ENCODE results near the gene PODNL1. TPM values are rescaled to one million over a fixed set of nuclear protein-coding genes. Genes with fewer than 3 reads are reported as not detected.

PODNL1 gene
- total and polyA plus RNA-seq, 2 experiments from 2014 or later: 0.24 TPM; not detected in 1

GRCh38 chr19:13981988-13982501, 43.8 kb upstream of the PODNL1 start:
- DNase-seq (ENCODE audit: low spot score) (no peak), ATAC-seq (no peak)
- no peak for TF ChIP-seq ZNF331 (CRISPR knock-in tag; IDR thresholded peaks at IDR 0.05; ENCODE audit: low read depth)
- no peak for TF ChIP-seq ZNF462 (CRISPR knock-in tag; IDR thresholded peaks at IDR 0.05)
- TF ChIP-seq NANOG (IDR thresholded peaks at IDR 0.05; ENCODE audit: borderline replicate concordance): no peak
- no peak for TF ChIP-seq CREB1 (CRISPR knock-in tag; IDR thresholded peaks at IDR 0.05; ENCODE audit: low read depth)
- no peak for TF ChIP-seq EZH2phosphoT487 (IDR thresholded peaks at IDR 0.05; ENCODE audit: unreplicated experiment)
- TF ChIP-seq ZNF114 (CRISPR knock-in tag; IDR thresholded peaks at IDR 0.05): no peak
- no peaks in the 10 kb centered on the region for H3K27me3 ChIP-seq (ENCODE audit: insufficient read depth)
- no peak overlapping the region for H3K4me2 ChIP-seq
- Mint-ChIP-seq H3K27me3 (ENCODE audit: insufficient read depth, low read depth, poor library complexity) (peaks cover 13% of the 10 kb centered on the region), H3K4me1 (peaks cover 34% of the 10 kb centered on the region), H3K4me3 (no peak overlapping the region), H3K36me3 (ENCODE audit: low read depth) (no peaks in the 10 kb centered on the region), H3K27ac (no peak overlapping the region), H3K9me3 (no peaks in the 10 kb centered on the region)
- no peaks in the 10 kb centered on the region for H4K20me1 ChIP-seq (replicated peaks; ENCODE audit: insufficient read depth)
- H3F3A ChIP-seq (replicated peaks; ENCODE audit: low read depth): peaks cover 13% of the 10 kb centered on the region
- H3K27ac ChIP-seq (ENCODE audit: low read depth): no peak overlapping the region
- H3K79me2 ChIP-seq (replicated peaks; ENCODE audit: insufficient read depth): no peaks in the 10 kb centered on the region
- H3K4me1 ChIP-seq (ENCODE audit: insufficient read depth): peaks cover 43% of the 10 kb centered on the region
- no peaks in the 10 kb centered on the region for H3K36me3 ChIP-seq (ENCODE audit: insufficient read depth)
- no peak overlapping the region for H3K4me3 ChIP-seq
- H3K9me2 ChIP-seq (ENCODE audit: insufficient read depth): no peaks in the 10 kb centered on the region
- H2AFZ ChIP-seq: no peak overlapping the region

GRCh38 chr19:13981467-13981866, 43.2 kb upstream of the PODNL1 start:
- peaks cover 17% of the 10 kb centered on the region for H3K27me3 Mint-ChIP-seq (ENCODE audit: insufficient read depth, low read depth, poor library complexity)
- H4K20me1 ChIP-seq (replicated peaks; ENCODE audit: insufficient read depth): no peaks in the 10 kb centered on the region
- no peak overlapping the region for H2AFZ ChIP-seq
- peaks cover 9% of the 10 kb centered on the region for H3F3A ChIP-seq (replicated peaks; ENCODE audit: low read depth)
- H3K36me3 ChIP-seq (ENCODE audit: insufficient read depth): no peaks in the 10 kb centered on the region
- no peaks in the 10 kb centered on the region for H3K27me3 ChIP-seq (ENCODE audit: insufficient read depth)
- no peak overlapping the region for H3K4me3 ChIP-seq
- no peak overlapping the region for H3K27ac Mint-ChIP-seq
- H3K9me2 ChIP-seq (ENCODE audit: insufficient read depth): no peaks in the 10 kb centered on the region
- H3K9me3 Mint-ChIP-seq: no peaks in the 10 kb centered on the region
- H3K4me1 Mint-ChIP-seq: peaks cover 29% of the 10 kb centered on the region
- no peak overlapping the region for H3K27ac ChIP-seq (ENCODE audit: low read depth)
- no peak overlapping the region for H3K4me2 ChIP-seq
- H3K4me1 ChIP-seq (ENCODE audit: insufficient read depth): peaks cover 37% of the 10 kb centered on the region
- no peak overlapping the region for H3K4me3 Mint-ChIP-seq
- H3K79me2 ChIP-seq (replicated peaks; ENCODE audit: insufficient read depth): no peaks in the 10 kb centered on the region
- ATAC-seq (no peak), DNase-seq (ENCODE audit: low spot score) (no peak)
- no peaks in the 10 kb centered on the region for H3K36me3 Mint-ChIP-seq (ENCODE audit: low read depth)
- no peak for TF ChIP-seq ZNF462 (CRISPR knock-in tag; IDR thresholded peaks at IDR 0.05)
- TF ChIP-seq EZH2phosphoT487 (IDR thresholded peaks at IDR 0.05; ENCODE audit: unreplicated experiment): no peak
